ENCODE measurements around the gene RTN4R. TPM values are rescaled to one million over a fixed set of nuclear protein-coding genes. Genes with fewer than 3 reads are reported as not detected.
"Not testable (repeated sequence)": the region's sequence is repeated elsewhere in the genome, so short reads cannot be mapped to it uniquely, and the experiment has no call there.

The RTN4R gene
- total RNA-seq, 4 donors from 2014 or later: 0.64 to 22.8 (median 3.0) TPM; not detected in 1

DNA sequence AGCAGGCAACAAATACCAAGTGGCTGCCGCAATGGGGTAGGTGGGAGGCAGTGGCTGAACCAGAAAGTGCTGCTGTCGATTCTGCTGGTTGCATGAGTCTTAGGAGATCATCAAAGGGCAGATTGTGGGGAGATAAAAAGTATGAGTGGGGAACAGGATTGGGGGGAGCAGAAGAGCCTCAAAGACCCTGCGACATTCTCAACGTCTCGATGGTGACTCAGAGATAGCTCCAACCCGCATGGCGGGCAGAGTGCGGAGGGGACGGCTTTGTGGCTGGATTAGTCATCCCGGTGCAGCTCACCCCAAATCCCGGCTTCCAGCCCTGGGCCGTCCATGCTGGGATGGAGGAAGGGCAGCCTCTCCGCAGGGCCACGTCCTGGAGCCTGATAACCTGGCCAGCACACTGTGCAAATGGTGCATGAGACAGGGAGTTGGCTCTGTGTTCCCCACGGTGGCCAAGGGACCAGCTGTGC, 11.6 kb upstream of the RTN4R start:
- Histone ChIP-seq H3K4me3 (no peak overlapping the region), H3K9me3 (no peaks in the 10 kb centered on the region), H3K36me3 (no peaks in the 10 kb centered on the region), H3K27ac (no peak overlapping the region), H3K4me1 (no peaks in the 10 kb centered on the region), H3K27me3 (no peaks in the 10 kb centered on the region)
- intact Hi-C loops (cut with DNase I; ENCODE audit: low total_unique reads): no loop called here
- TF ChIP-seq, protein P1, sequence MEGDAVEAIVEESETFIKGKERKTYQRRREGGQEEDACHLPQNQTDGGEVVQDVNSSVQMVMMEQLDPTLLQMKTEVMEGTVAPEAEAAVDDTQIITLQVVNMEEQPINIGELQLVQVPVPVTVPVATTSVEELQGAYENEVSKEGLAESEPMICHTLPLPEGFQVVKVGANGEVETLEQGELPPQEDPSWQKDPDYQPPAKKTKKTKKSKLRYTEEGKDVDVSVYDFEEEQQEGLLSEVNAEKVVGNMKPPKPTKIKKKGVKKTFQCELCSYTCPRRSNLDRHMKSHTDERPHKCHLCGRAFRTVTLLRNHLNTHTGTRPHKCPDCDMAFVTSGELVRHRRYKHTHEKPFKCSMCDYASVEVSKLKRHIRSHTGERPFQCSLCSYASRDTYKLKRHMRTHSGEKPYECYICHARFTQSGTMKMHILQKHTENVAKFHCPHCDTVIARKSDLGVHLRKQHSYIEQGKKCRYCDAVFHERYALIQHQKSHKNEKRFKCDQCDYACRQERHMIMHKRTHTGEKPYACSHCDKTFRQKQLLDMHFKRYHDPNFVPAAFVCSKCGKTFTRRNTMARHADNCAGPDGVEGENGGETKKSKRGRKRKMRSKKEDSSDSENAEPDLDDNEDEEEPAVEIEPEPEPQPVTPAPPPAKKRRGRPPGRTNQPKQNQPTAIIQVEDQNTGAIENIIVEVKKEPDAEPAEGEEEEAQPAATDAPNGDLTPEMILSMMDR (IDR thresholded peaks at IDR 0.05): no peak
- TF ChIP-seq POLR2A (IDR thresholded peaks at IDR 0.05) (no peak), POLR2AphosphoS5 (IDR thresholded peaks at IDR 0.05) (no peak), EP300 (IDR thresholded peaks at IDR 0.05; ENCODE audit: low read depth) (no peak)
- WGBS, 2 donors (ENCODE audit: low coverage in 1 of 2): 65 to 74% methylated on average over 5 to 14 of the region's 15 CpGs
- in situ Hi-C loops (cut with MboI; ENCODE audit: low pct_ligation_motif_present in 1 of 4, low pct_unique_long_range_greater_than_20kb in 1 of 4, low sequenced_read_pairs in 3 of 4): loop anchor here in 1 of 4 donors (5.0 kb wide), 1 partner anchor 122 kb away; no protein-coding TSS in a partner anchor
- no peak for DNase-seq

- H3K27ac ChIP-seq; H3K9me3 ChIP-seq; in situ Hi-C loops (cut with MboI; ENCODE audit: low pct_ligation_motif_present in 1 of 4, low pct_unique_long_range_greater_than_20kb in 1 of 4, low sequenced_read_pairs in 3 of 4); H3K4me1 ChIP-seq; H3K27me3 ChIP-seq; H3K4me3 ChIP-seq; intact Hi-C loops (cut with DNase I; ENCODE audit: low total_unique reads); DNase-seq; H3K36me3 ChIP-seq: not testable (repeated sequence)
- WGBS, 2 donors (ENCODE audit: low coverage in 1 of 2): 61% methylated on average over 7 of the region's 22 CpGs; no CpG with 5 or more reads in 1 of the 2 donors
Observed at GRCh38 chr22:20278726-20279490, 10.8 kb upstream of the RTN4R start.

DNA sequence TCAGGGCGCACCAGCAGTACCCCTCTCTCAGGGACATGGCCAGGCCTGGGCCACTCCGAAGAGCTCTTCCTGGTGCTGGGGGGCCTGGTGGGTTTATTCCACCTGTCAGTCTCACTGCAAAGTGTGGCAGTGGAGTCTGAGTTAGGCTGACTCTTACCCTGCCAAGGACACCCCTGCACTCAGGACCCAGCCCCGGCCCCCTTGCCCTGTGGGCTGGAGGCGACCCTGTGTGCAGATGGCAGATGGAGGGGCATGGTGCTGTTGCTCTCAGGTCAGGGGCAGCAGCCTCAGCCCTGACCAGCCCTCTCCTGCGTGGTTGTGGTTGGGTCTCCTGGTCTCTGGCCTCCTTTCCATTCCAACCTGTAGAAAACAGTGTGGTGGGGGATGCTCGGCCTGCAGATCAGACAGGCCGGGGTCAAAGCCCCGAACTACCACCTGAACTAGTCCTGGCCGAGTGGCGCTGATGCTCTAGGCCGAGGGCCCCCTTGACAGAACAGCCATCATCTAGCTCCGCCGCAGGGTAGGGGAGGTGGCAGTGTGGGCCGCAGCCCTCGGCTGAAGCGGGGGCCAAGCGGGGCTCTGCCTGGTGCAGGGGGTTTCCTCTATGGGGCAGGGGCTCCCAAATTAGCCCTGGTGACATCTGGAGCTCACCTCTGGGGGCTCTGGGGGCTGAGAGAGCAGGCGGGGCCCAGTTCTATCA, 10.0 kb upstream of the RTN4R start:
- 77 to 100% methylated on average over 1 to 14 of the region's 18 CpGs for WGBS, 2 donors (ENCODE audit: low coverage in 1 of 2)
- DNase-seq; H3K36me3 ChIP-seq; H3K4me3 ChIP-seq; H3K9me3 ChIP-seq; H3K27ac ChIP-seq; H3K27me3 ChIP-seq; intact Hi-C loops (cut with DNase I; ENCODE audit: low total_unique reads); in situ Hi-C loops (cut with MboI; ENCODE audit: low pct_ligation_motif_present in 1 of 4, low pct_unique_long_range_greater_than_20kb in 1 of 4, low sequenced_read_pairs in 3 of 4); H3K4me1 ChIP-seq: not testable (repeated sequence)

DNA sequence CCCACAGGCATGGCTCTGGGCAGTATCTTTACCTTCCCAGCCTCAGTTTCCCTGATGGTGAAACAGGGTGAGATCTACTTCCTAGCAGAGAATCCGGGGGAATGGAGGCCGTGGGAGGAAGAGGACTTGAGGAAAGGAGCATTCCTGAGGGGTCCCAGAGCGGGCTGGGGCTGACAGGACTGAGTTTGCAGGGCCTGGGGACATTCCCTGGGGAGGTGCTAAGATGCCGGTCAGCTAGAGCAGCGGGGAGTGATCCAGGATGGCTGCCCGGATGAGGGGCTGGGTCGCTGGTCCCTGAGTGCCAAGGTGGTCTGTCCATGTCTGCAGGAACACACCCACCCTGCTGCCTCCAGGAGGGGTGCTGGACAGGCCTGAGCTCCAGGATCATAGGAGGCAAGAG, 8.3 kb upstream of the RTN4R start:
- TF ChIP-seq EP300 (IDR thresholded peaks at IDR 0.05; ENCODE audit: low read depth) (no peak), POLR2A (IDR thresholded peaks at IDR 0.05) (no peak), POLR2AphosphoS5 (IDR thresholded peaks at IDR 0.05) (no peak)
- TF ChIP-seq, protein P1 (IDR thresholded peaks at IDR 0.05): no peak
- Histone ChIP-seq H3K9me3 (no peaks in the 10 kb centered on the region), H3K4me3 (no peak overlapping the region), H3K36me3 (no peaks in the 10 kb centered on the region), H3K27me3 (no peaks in the 10 kb centered on the region), H3K4me1 (no peaks in the 10 kb centered on the region), H3K27ac (no peak overlapping the region)
- intact Hi-C loops (cut with DNase I; ENCODE audit: low total_unique reads): no loop called here
- WGBS, 2 donors (ENCODE audit: low coverage in 1 of 2): 70 to 86% methylated on average over 2 to 7 of the region's 7 CpGs
- in situ Hi-C loops (cut with MboI; ENCODE audit: low pct_ligation_motif_present in 1 of 4, low pct_unique_long_range_greater_than_20kb in 1 of 4, low sequenced_read_pairs in 3 of 4): no loop called here
- no peak for DNase-seq

- no peaks in the 10 kb centered on the region for H3K36me3 ChIP-seq
- no peaks in the 10 kb centered on the region for H3K4me1 ChIP-seq
- in situ Hi-C loops (cut with MboI; ENCODE audit: low pct_ligation_motif_present in 1 of 4, low pct_unique_long_range_greater_than_20kb in 1 of 4, low sequenced_read_pairs in 3 of 4): no loop called here
- TF ChIP-seq POLR2A (IDR thresholded peaks at IDR 0.05) (no peak), POLR2AphosphoS5 (IDR thresholded peaks at IDR 0.05) (no peak), EP300 (IDR thresholded peaks at IDR 0.05; ENCODE audit: low read depth) (no peak)
- TF ChIP-seq, protein P1 (IDR thresholded peaks at IDR 0.05): no peak
- no peak for DNase-seq
- H3K9me3 ChIP-seq: no peaks in the 10 kb centered on the region
- WGBS, 2 donors (ENCODE audit: low coverage in 1 of 2): 90 to 92% methylated on average over 8 to 13 of the region's 13 CpGs
- H3K27me3 ChIP-seq: no peaks in the 10 kb centered on the region
- no peak overlapping the region for H3K4me3 ChIP-seq
- H3K27ac ChIP-seq: no peak overlapping the region
- intact Hi-C loops (cut with DNase I; ENCODE audit: low total_unique reads): no loop called here
Observed at GRCh38 chr22:20275836-20276235, 7.7 kb upstream of the RTN4R start.

DNA sequence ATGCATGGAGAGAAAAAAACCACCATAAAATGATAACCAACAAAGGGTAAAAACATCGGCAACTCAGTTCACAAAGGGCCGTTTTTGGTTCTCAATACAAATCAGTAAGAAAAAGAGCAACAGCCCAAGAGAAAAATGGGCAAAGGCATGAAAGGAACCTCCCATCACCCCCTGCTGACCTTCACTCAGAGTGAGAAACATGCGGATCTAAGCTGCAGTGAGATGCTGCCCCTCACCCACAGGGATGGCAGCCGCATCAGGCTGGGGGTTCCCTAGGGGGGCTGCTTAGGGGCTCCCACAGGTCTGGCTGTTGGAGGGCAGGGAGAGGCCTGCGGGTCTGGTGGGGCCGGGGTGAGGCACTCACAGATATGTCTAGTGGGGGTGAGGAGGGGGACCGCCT, 7.2 kb upstream of the RTN4R start:
- in situ Hi-C loops (cut with MboI; ENCODE audit: low pct_ligation_motif_present in 1 of 4, low pct_unique_long_range_greater_than_20kb in 1 of 4, low sequenced_read_pairs in 3 of 4); H3K9me3 ChIP-seq; DNase-seq; H3K27ac ChIP-seq; H3K4me3 ChIP-seq; H3K27me3 ChIP-seq; H3K36me3 ChIP-seq; H3K4me1 ChIP-seq; intact Hi-C loops (cut with DNase I; ENCODE audit: low total_unique reads): not testable (repeated sequence)
- WGBS, 2 donors (ENCODE audit: low coverage in 1 of 2): 80 to 83% methylated on average over 1 to 7 of the region's 7 CpGs

DNA sequence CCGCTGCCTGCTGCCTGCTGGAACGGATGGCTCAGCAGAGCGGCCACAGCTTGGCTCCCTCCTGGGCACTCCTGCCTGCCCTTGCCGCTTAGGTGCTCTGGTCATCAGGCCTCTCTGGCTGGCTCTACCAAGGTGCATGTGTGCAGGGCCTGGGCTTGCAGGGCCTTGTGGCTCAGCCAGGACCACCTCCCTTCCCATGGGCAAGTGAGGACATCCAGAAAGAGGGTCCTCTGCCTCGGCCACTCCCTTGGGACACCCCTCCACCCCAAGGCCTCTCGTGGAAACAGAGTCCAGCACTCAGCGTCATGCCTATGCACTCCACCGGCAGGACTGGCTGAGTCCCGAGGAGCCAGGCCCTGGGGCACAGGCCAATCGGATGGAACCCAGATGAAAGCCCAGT, 6.3 kb upstream of the RTN4R start:
- intact Hi-C loops (cut with DNase I; ENCODE audit: low total_unique reads); H3K27ac ChIP-seq; H3K4me1 ChIP-seq; H3K4me3 ChIP-seq; H3K9me3 ChIP-seq; DNase-seq; H3K36me3 ChIP-seq; in situ Hi-C loops (cut with MboI; ENCODE audit: low pct_ligation_motif_present in 1 of 4, low pct_unique_long_range_greater_than_20kb in 1 of 4, low sequenced_read_pairs in 3 of 4); H3K27me3 ChIP-seq: not testable (repeated sequence)
- 89% methylated on average over 6 of the region's 10 CpGs; no CpG with 5 or more reads in 1 of the 2 donors for WGBS, 2 donors (ENCODE audit: low coverage in 1 of 2)
